ENCODE measurements around the gene DICER1. TPM values are rescaled to one million over a fixed set of nuclear protein-coding genes. Genes with fewer than 3 reads are reported as not detected.

DICER1 gene
- total RNA-seq, 1 donor from 2014 or later, result 70.1 TPM

- no peak for DNase-seq
These were observed 120.1 kb downstream of the DICER1 start for GRCh38 chr14:95037273-95037672.

Small RNAs within 50 kb of the gene (small RNA-seq; reads per million reads assigned to genes)
- 0.12 reads per million for gene MIR3173 (ENCODE audit: low replicate concordance)

Other genes starting within 250 kb of the DICER1 start
- 13.6 TPM for gene CLMN, start 162.4 kb upstream of the DICER1 start, total RNA-seq